Measurements from ENCODE around the gene OR8G1. TPM values are rescaled to one million over a fixed set of nuclear protein-coding genes. Genes with fewer than 3 reads are reported as not detected.

OR8G1 gene
- total RNA-seq, 1 experiment from 2014 or later = not detected

DNA sequence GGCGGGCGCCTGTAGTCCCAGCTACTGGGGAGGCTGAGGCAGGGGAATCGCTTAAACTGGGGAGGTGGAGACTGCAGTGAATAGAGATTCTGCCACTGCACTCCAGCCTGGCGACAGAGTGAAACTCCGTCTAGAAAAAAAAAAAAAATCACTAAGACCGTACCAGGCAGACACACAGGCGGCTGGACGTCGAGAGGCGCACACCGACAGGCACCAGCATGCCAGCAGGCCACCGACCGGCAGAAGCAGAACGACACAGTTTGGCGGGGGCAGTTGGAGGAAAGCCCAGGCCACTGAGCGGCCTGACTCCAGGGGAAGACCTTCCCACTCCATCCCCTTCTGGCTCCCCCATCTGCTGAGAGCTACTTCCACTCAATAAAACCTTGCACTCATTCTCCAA is 40.2 kb upstream of the OR8G1 start:
- no peaks in the 10 kb centered on the region for H3F3A ChIP-seq (ENCODE audit: low read length, unreplicated experiment)
- no peak for ATAC-seq
- H3K27me3 ChIP-seq (ENCODE audit: low read length) = peaks cover 25% of the 10 kb centered on the region; the same call in 1 of the 2 replicates
- DNase-seq = no peak
- H3K36me3 ChIP-seq (ENCODE audit: low read depth, low read length) = no peaks in the 10 kb centered on the region
- H3K4me3 ChIP-seq (ENCODE audit: low read length) = no peak overlapping the region
- intact Hi-C loops (cut with micrococcal nuclease) = no loop called here
- H3K27ac ChIP-seq (ENCODE audit: low read length) = no peak overlapping the region
- BruUV-seq (replicated peaks) = no TSS peak
- H3K4me1 ChIP-seq (ENCODE audit: insufficient read depth, low read length) = no peaks in the 10 kb centered on the region
- TF ChIP-seq CTCF (conservative IDR thresholded peaks at IDR 0.05; ENCODE audit: low read depth, low read length) = no peak
- TF ChIP-seq EZH2phosphoT487 (IDR thresholded peaks at IDR 0.05; ENCODE audit: borderline replicate concordance, low read length) = no peak
- no peak for TF ChIP-seq EZH2 (IDR thresholded peaks at IDR 0.05; ENCODE audit: low read length, unreplicated experiment)
- H3K9me2 ChIP-seq (replicated peaks; ENCODE audit: low read length) = no peaks in the 10 kb centered on the region
- no peaks in the 10 kb centered on the region for H4K20me1 ChIP-seq (ENCODE audit: low read length)
- POLR2A ChIA-PET (ENCODE audit: unreplicated experiment) = no interaction called here
- CTCF ChIA-PET = no interaction called here
- no peak overlapping the region for H3K4me2 ChIP-seq (ENCODE audit: low read length)
- H3K9me3 ChIP-seq (ENCODE audit: low read length) = no peaks in the 10 kb centered on the region
- no peaks in the 10 kb centered on the region for H3K79me2 ChIP-seq (ENCODE audit: low read length)
- no peak overlapping the region for H3K9ac ChIP-seq (ENCODE audit: low read length)
- H2AFZ ChIP-seq (ENCODE audit: low read length) = no peak overlapping the region

GRCh38 chr11:124202951-124203350 is 37.9 kb upstream of the OR8G1 start:
- Histone ChIP-seq H3K27ac (ENCODE audit: low read length) (no peak overlapping the region), H2AFZ (ENCODE audit: low read length) (no peak overlapping the region), H3K9me2 (replicated peaks; ENCODE audit: low read length) (no peaks in the 10 kb centered on the region), H3K4me3 (ENCODE audit: low read length) (no peak overlapping the region), H4K20me1 (ENCODE audit: low read length) (no peaks in the 10 kb centered on the region), H3K36me3 (ENCODE audit: low read depth, low read length) (no peaks in the 10 kb centered on the region), H3K4me2 (ENCODE audit: low read length) (no peak overlapping the region), H3K27me3 (ENCODE audit: low read length) (peaks cover 35% of the 10 kb centered on the region; the same call in 1 of the 2 replicates), H3F3A (ENCODE audit: low read length, unreplicated experiment) (no peaks in the 10 kb centered on the region), H3K9me3 (ENCODE audit: low read length) (no peaks in the 10 kb centered on the region), H3K4me1 (ENCODE audit: insufficient read depth, low read length) (no peaks in the 10 kb centered on the region), H3K79me2 (ENCODE audit: low read length) (no peaks in the 10 kb centered on the region), H3K9ac (ENCODE audit: low read length) (no peak overlapping the region)
- no peak for ATAC-seq
- DNase-seq = no peak
- intact Hi-C loops (cut with micrococcal nuclease) = no loop called here
- BruUV-seq (replicated peaks) = no TSS peak
- TF ChIP-seq EZH2 (IDR thresholded peaks at IDR 0.05; ENCODE audit: low read length, unreplicated experiment) (no peak), EZH2phosphoT487 (IDR thresholded peaks at IDR 0.05; ENCODE audit: borderline replicate concordance, low read length) (no peak), CTCF (conservative IDR thresholded peaks at IDR 0.05; ENCODE audit: low read depth, low read length) (no peak)
- ChIA-PET CTCF (no interaction called here), POLR2A (ENCODE audit: unreplicated experiment) (no interaction called here)

GRCh38 chr11:124204008-124204407 is 36.9 kb upstream of the OR8G1 start:
- POLR2A ChIA-PET (ENCODE audit: unreplicated experiment) = no interaction called here
- no peak for DNase-seq
- no peaks in the 10 kb centered on the region for H3K9me3 ChIP-seq (ENCODE audit: low read length)
- no peaks in the 10 kb centered on the region for H3K79me2 ChIP-seq (ENCODE audit: low read length)
- no peaks in the 10 kb centered on the region for H4K20me1 ChIP-seq (ENCODE audit: low read length)
- intact Hi-C loops (cut with micrococcal nuclease) = no loop called here
- H3K27me3 ChIP-seq (ENCODE audit: low read length) = peaks cover 35% of the 10 kb centered on the region; the same call in 1 of the 2 replicates
- no peak overlapping the region for H2AFZ ChIP-seq (ENCODE audit: low read length)
- H3K4me2 ChIP-seq (ENCODE audit: low read length) = no peak overlapping the region
- no TSS peak for BruUV-seq (replicated peaks)
- no peak overlapping the region for H3K27ac ChIP-seq (ENCODE audit: low read length)
- no peaks in the 10 kb centered on the region for H3K36me3 ChIP-seq (ENCODE audit: low read depth, low read length)
- H3K9ac ChIP-seq (ENCODE audit: low read length) = no peak overlapping the region
- TF ChIP-seq EZH2 (IDR thresholded peaks at IDR 0.05; ENCODE audit: low read length, unreplicated experiment) = no peak
- TF ChIP-seq EZH2phosphoT487 (IDR thresholded peaks at IDR 0.05; ENCODE audit: borderline replicate concordance, low read length) = no peak
- TF ChIP-seq CTCF (conservative IDR thresholded peaks at IDR 0.05; ENCODE audit: low read depth, low read length) = no peak
- CTCF ChIA-PET = no interaction called here
- H3K4me1 ChIP-seq (ENCODE audit: insufficient read depth, low read length) = no peaks in the 10 kb centered on the region
- no peak overlapping the region for H3K4me3 ChIP-seq (ENCODE audit: low read length)
- ATAC-seq = no peak
- no peaks in the 10 kb centered on the region for H3K9me2 ChIP-seq (replicated peaks; ENCODE audit: low read length)
- H3F3A ChIP-seq (ENCODE audit: low read length, unreplicated experiment) = no peaks in the 10 kb centered on the region
